Posterior cingulate gyrus (tissue), 11 donors: ENCODE measurements around the gene ATXN2.

ENCODE experiments used
- DNase-seq, 10 donors: peaks; one replicate each; pipeline versions ENCODE4 v3.0.0 to v3.0.0-alpha.2; 2020 to 2021; ENCODE audit warnings: mixed read lengths in 3 of 10
- intact Hi-C: fragments of 100-400 bp; cut with DNase I; formaldehyde crosslinking; loops from one replicate; pipeline ENCODE4 v1.15.1; 2023

Gene ATXN2

DNA sequence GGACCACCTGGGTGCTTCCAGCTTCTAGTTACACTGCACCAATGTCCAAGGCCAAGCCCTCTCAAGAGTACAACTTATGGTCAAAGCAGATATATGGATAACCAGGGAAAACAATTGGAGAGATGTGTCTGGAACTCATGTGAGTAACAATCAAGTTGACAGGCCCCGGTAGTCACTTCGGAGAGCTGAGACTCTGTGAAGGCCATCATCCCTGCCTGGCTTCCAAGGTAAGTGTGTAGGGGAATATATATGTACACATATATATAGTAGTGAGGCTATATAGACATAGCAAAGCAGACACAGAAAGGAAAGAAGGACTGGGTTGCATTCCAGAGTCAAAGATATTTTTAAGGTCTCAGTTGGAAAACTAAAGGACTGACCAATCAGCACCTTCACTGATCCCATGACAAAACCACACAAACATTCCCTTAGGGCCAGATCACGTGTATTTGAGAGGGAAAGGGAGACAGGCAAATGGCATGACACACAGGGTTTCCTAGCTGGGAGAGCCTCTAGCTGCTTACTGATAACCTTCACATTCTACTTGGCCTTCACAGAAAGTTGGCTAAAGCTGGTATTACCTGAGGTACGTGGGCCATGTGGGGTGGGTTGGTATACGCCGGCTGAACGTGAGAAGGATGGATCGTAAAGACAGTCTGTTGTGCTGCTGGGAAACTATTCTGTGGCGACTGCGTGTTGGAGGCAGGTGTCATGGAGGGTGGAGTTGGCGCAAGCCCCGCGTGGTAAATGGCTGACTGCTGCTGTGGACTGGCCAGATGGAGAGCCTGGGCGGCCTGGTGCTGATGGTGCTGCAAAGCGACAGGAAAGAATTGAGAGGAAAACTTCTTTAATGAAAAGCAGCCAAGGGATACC lies 143.4 kb downstream of the ATXN2 start:
- intact Hi-C loops = no loop called here

GRCh38 chr12:111454716-111455447 lies 144.2 kb downstream of the ATXN2 start:
- DNase-seq = peak in 1 of 10 donors; percentile 41
- intact Hi-C loops = no loop called here

More for the DNA sequence above, 143.4 kb downstream of the ATXN2 start:
- peak in 3 of 10 donors; percentile 82 to 91 (median 89) for DNase-seq

DNA sequence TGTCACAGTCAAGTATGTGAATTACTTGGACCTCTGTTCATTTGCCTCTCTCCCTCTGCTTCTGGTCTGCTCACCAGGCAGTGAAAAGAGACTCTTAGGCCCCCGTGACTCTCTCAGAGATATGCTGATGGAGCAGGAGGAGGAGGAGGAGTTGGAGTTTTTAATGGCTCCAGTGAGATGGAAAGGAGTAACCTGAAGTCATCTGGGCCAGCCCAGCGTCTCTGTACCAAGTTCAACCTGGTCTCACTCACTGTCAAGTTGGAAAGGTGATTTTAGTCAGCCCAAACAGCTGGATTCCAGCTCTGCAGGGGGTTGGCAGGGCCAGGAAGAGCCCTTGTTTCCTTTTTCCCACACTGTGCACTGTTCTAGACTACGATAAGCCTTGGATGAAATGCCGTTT lies 144.8 kb downstream of the ATXN2 start:
- intact Hi-C loops = no loop called here
- DNase-seq = no peak

GRCh38 chr12:111453071-111453989 lies 145.8 kb downstream of the ATXN2 start:
- intact Hi-C loops = no loop called here
- peak in 5 of 10 donors; percentile 31 to 93 (median 52) for DNase-seq

DNA sequence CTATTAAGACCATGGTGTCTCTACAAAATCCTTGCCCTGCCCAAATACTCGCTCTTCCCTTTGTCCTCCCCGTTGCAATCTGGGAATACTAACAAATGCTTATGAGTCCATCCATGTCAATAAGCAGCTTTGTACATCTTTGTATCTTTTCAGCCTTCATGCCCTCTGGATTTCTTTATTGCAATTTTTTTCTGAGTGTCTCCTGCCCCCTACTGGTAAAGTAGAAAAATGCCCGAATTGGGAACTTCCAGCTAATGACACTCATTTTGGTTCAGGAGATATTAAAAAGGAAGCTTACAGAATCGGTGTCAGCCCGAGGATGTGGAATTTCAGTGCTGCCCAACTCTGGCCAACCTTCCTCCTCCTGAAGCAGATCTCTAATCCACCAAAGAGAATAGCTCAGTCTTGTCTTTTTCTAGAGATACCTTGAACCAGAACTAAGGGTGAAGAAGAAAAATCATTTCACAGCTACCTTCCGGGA lies 147.4 kb downstream of the ATXN2 start:
- no peak for DNase-seq
- intact Hi-C loops = loop anchor here (1.0 to 2.0 kb wide), 2 partner anchors 45 to 54 kb away; no protein-coding TSS in a partner anchor

- intact Hi-C loops = loop anchor here (1.0 to 2.0 kb wide), 2 partner anchors 44 to 54 kb away; no protein-coding TSS in a partner anchor
- no peak for DNase-seq
Observed at GRCh38 chr12:111451232-111451631, 147.9 kb downstream of the ATXN2 start.

DNA sequence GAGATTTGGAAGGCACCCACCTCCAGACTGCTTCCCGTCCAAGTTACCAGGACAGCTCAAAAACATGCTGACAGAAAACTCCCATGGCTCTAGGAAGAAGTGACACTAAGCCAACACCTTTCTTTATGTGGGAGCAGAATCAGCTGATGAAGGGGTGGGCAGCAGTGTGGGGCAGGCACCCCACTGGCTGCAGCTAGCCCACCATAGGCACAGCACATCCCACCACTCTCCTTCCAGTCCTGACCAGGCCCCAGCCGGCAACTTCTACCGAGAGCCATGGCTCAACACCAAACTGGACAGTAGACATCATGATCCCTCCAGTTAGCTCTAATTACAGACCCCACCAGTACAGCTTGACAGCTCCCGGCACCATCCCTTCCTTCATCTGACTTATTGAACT lies 148.4 kb downstream of the ATXN2 start:
- peak in 2 of 10 donors; percentile 5 to 49 for DNase-seq
- intact Hi-C loops = loop anchor here (1.0 to 2.0 kb wide), 2 partner anchors 44 to 53 kb away; no protein-coding TSS in a partner anchor

DNA sequence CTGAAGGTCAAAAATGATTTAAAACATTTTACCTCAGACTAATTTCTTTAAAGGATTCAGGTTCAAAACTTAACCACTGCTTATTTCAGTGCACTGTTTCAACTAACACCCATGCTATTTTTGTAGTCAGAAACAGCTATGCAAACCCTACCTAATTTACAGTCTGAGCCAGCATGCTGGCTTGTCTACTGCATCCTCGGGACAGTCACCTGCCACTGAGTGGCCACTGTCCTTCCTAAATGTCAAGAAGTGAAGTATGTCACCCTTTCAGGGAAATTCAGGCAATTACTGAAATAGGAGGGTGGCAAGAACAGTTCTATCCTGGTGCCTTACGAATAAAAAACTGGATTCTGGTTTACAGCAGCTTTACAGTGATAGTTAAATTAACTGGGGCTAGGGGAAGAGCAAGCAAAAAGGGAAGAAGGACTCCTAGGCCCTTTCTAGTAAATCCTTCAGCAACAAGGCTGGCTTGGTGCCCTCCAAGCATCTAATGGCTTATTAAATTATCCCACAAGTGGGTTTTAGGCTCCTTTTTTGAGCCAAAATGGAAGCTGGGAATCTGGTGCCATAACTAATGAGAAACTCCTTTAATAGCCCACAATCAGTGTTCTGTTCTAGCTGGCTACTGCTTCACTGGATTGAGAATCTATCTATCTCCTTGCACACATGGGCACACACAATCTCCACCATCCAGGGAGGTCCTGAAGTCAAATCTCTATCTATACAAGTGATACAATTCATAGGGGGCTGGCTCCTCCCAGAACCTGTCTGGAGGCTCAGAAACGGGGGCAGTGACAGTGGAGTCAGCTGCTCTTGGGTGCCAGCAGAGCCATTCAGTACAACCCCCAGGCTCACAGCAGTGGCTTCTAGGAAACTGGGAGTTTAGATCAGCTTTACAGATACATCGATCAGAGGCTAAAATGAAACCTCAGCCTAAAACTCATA lies 150.0 kb downstream of the ATXN2 start:
- peak in 3 of 10 donors; percentile 7 to 43 (median 14) for DNase-seq
- intact Hi-C loops = no loop called here

DNA sequence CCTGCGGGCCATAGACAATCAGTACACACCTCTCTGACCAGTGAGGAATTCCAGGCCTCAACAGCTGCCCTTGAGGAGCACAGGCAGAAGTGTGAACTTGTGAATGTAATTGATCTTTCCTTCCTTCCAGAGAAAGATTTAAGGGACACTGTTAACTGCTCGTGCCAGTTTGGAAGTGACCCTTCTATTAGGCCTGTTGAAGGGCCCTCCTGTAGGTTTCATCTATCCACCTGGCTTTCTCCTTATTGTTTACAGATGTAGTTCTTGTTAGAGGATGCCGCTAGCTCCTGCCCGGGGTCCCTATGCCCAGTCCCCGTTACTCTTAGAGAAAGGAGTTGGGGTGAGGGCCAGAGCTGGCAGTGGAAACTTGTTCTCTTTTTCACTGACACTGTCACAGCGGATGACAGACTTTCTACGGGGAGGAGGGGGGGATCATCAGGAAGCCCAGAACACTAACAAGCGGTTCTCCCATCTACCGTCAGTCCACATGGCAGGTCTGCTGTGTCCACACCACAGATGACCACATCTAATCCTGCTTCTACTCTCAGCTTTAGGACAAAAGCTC lies 150.8 kb downstream of the ATXN2 start:
- intact Hi-C loops = no loop called here
- peak in 2 of 10 donors; percentile 6 to 16 for DNase-seq

DNA sequence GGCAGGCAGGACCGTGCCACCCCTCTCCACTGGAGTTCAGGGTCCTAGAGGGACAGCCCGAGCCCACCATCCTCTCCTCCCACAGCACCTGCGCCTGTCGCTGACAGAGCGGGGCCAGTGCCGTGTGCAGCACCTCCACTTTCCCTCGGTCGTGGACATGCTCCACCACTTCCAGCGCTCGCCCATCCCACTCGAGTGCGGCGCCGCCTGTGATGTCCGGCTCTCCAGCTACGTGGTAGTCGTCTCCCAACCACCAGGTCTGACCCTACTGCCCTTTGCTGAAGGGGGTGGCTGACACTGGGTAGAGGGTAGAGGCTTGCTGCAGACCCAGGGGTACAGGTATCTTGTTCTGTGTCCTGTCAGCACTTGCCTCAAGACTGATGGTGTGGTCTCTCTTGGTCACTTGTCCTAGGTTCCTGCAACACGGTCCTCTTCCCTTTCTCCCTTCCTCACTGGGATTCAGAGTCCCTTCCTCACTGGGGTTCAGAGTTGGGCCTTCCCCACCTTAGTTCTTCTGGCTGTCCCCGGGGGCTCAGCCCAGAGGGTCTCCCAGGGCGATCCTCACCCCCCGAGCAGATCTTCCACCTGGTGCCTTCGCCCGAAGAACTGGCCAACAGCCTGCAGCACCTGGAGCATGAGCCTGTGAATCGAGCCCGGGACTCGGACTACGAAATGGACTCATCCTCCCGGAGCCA lies 151.4 kb downstream of the ATXN2 start:
- peak in 5 of 10 donors; percentile 6 to 74 (median 73) for DNase-seq
- intact Hi-C loops = no loop called here

DNA sequence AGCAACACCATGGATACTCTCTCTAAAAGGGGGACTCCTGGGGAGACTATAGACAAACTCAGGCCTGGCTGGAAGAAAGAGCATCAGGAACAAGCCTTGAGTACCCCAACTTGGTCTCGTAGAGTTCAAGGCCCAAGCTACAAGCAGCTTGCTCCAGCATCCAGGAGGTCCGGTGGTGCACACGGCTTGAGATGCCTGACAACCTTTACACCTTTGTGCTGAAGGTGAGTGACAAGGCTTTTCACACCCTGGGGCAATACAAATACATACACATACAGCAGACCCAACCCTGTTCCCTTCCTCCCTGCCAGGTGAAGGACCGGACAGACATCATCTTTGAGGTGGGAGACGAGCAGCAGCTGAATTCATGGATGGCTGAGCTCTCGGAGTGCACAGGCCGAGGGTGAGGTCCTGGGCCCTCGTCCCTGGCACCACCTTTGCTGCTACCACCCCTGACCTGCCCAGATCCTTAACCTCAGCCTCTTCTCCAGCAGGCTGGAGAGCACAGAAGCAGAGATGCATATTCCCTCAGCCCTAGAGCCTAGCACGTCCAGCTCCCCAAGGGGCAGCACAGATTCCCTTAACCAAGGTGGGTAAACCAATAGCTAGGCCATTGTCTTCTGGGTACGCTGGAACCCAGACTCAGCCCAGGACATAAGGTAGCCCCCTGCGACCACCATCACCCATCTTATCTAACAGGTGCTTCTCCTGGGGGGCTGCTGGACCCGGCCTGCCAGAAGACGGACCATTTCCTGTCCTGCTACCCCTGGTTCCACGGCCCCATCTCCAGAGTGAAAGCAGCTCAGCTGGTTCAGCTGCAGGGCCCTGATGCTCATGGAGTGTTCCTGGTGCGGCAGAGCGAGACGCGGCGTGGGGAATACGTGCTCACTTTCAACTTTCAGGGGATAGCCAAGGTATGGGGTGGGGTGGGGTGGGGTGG lies 152.2 kb downstream of the ATXN2 start:
- intact Hi-C loops = no loop called here
- peak in 4 of 10 donors; percentile 3 to 54 (median 28) for DNase-seq

DNA sequence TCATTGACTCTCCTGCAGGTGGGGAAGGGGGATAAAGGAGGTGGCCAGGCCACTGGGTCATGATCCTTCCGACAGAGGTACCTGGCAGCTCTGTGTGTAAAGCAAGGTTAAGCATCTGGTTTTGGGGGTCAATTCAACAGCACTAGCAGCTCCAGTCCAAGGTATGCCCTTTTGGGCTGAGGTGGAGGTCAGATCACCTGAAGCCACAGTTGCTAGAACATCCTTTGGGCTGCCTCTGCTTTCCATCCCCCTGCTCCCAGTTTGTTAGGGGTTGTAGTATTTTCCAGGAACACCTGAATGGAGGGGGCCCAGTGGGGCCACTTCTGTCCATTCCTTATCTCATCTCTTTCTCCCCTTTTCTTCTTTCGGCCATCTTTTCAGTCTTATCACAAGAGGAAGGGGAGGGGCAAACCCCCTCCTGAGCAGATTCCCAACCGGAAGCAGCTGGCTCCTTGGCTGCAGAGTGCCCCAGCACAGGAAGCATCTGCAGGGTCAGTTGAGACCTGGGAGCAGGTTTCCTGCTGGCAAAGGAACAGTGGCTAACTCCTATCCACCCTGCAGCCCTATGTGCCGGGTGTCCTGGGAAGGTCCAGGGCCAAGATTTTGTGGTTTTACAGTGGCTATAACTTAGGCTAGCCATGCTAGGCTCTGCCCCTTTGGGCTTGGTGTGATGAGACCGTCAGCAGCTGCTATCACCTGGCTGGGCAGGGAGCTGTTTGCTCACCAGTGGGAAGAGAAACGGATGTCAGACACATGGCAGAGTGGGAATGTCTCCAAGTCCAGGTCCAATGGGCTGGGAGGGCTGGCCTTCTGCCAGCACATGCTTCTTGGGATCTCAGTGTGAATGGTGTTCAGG lies 153.2 kb downstream of the ATXN2 start:
- intact Hi-C loops = no loop called here
- peak in 4 of 10 donors; percentile 8 to 85 (median 46) for DNase-seq

- intact Hi-C loops = no loop called here
Observed at GRCh38 chr12:111444925-111445725, 154.0 kb downstream of the ATXN2 start.

DNA sequence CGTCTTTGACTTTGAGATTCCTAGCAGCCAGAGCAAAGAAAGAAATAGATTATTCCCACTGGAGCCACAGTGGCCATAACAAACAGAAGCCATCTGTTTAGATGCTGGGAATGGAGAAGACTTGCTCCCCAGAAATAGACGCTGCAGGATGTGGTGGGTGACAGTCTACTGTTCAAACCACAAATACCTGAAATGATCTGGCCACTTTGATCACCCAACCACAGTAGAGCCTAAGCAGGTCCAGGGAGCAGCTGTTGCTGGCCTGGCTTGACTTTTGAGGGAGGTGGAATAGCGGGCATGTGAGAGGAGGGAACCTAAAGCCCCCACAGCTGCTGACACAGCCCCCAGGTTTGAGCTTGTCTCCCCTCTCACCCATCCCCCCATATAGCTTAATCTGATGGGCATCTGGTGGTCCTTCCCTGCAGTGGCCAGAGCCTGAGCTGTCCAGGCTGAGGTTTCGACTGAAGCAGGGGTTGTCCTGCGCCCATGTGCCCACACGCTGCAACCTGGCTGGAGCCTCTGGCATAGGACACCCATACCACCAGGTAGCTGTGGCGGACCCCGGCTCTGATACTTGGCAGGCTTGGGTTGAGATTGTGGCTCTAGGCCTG lies 154.7 kb downstream of the ATXN2 start:
- peak in 1 of 10 donors; percentile 1 for DNase-seq
- intact Hi-C loops = no loop called here

More at GRCh38 chr12:111444925-111445725, 154.0 kb downstream of the ATXN2 start:
- DNase-seq = peak; percentile 30 to 92 (median 52)
